ENCODE measurements around the gene GNAT2. TPM values are rescaled to one million over a fixed set of nuclear protein-coding genes. Genes with fewer than 3 reads are reported as not detected.

Gene GNAT2
- total and polyA plus RNA-seq, 9 donors, result 0.13 TPM; not detected in 8

GRCh38 chr1:109627692-109628399, 8.4 kb upstream of the GNAT2 start:
- peaks cover 57% of the 10 kb centered on the region for H3K36me3 ChIP-seq (ENCODE audit: control insufficient read depth, insufficient read depth, low read length)
- H3K27ac ChIP-seq (ENCODE audit: low read length), result no peak overlapping the region
- no peaks in the 10 kb centered on the region for H3K27me3 ChIP-seq (ENCODE audit: control insufficient read depth, insufficient read depth, low read length)
- H3K4me3 ChIP-seq (ENCODE audit: low read length), result no peak overlapping the region
- DNase-seq, result no peak
- peaks cover 57% of the 10 kb centered on the region for H3K4me1 ChIP-seq (ENCODE audit: control insufficient read depth, insufficient read depth, low read length)
- no peaks in the 10 kb centered on the region for H3K9me3 ChIP-seq (replicated peaks; ENCODE audit: control insufficient read depth, low read depth, low read length)
- 88% methylated on average over 22 of the region's 23 CpGs for WGBS (ENCODE audit: insufficient coverage)

- WGBS (ENCODE audit: insufficient coverage), result 93% methylated on average over 12 of the region's 21 CpGs
- H3K36me3 ChIP-seq (ENCODE audit: control insufficient read depth, insufficient read depth, low read length), result peaks cover 56% of the 10 kb centered on the region
These were observed 7.4 kb upstream of the GNAT2 start for GRCh38 chr1:109626682-109627408.

DNA sequence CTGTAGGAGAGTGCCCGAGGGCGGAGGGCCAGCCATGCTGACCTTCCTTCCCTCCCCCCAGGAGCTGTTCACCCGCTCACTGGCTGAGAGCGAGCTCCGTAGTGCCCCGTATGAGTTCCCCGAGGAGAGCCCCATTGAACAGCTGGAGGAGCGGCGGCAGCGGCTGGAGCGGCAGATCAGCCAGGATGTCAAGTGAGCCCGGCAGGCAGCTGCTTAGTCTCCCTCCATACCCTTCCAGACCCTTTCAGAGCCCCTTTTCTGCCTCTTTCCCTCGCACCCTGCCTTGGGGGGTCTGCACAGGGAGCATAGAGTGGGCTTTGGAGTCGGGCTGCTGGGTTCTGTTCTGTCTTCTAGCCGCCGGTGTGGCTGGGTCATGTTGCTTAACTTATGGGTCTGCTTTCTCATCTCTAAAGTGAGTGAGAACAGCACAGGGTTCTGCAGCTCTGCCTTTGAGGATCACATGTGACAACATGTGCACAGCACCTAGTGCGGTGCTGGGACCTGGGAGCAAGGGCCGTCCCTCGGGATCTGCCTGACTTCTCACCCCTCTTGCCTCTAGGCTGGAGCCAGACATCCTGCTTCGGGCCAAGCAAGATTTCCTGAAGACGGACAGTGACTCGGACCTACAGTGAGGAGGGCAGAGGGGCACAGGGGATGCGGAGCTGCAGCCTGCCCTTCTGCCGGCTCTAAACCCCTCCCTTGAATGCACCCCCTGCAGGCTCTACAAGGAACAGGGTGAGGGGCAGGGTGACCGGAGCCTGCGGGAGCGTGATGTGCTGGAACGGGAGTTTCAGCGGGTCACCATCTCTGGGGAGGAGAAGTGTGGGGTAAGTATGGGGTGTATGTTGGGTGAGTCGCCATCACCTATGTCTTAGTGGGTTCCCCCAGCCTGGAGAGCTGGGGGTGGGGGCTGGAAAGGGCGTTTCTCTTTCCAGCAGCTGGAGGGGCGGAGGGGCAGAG, 6.5 kb upstream of the GNAT2 start:
- peak; percentile 58 for DNase-seq
- peaks cover 50% of the 10 kb centered on the region for H3K36me3 ChIP-seq (ENCODE audit: control insufficient read depth, insufficient read depth, low read length)
- WGBS (ENCODE audit: insufficient coverage), result 50% methylated on average over 21 of the region's 32 CpGs

More at GRCh38 chr1:109626682-109627408, 7.4 kb upstream of the GNAT2 start:
- no peak for DNase-seq
- Histone ChIP-seq H3K9me3 (replicated peaks; ENCODE audit: control insufficient read depth, low read depth, low read length) (no peaks in the 10 kb centered on the region), H3K4me1 (ENCODE audit: control insufficient read depth, insufficient read depth, low read length) (peaks cover 57% of the 10 kb centered on the region), H3K27ac (ENCODE audit: low read length) (no peak overlapping the region), H3K4me3 (ENCODE audit: low read length) (no peak overlapping the region), H3K27me3 (ENCODE audit: control insufficient read depth, insufficient read depth, low read length) (no peaks in the 10 kb centered on the region)

DNA sequence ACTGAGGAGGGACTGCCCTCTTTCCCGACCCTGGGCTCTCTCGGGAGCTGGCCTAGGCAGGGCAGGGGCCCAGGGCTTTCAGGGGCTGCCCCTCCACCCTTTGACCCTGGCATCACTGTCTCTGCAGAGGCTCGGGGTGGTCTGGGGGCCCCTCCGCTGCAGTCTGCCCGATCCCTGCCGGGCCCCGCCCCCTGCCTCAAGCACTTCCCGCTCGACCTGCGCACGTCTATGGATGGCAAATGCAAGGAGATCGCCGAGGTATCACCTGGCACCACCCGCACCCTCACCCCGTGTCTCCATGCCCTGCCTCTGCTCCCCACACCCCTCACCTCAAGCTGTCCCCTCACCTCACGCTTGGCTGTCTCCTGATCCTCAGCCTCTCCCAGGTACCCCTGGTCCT, 5.8 kb upstream of the GNAT2 start:
- peaks cover 45% of the 10 kb centered on the region for H3K36me3 ChIP-seq (ENCODE audit: control insufficient read depth, insufficient read depth, low read length)
- 58% methylated on average over 16 of the region's 16 CpGs for WGBS (ENCODE audit: insufficient coverage)
- H3K4me1 ChIP-seq (ENCODE audit: control insufficient read depth, insufficient read depth, low read length), result peaks cover 62% of the 10 kb centered on the region
- H3K27ac ChIP-seq (ENCODE audit: low read length), result peak overlapping the region; percentile 47
- no peaks in the 10 kb centered on the region for H3K9me3 ChIP-seq (replicated peaks; ENCODE audit: control insufficient read depth, low read depth, low read length)
- H3K27me3 ChIP-seq (ENCODE audit: control insufficient read depth, insufficient read depth, low read length), result no peaks in the 10 kb centered on the region
- no peak overlapping the region for H3K4me3 ChIP-seq (ENCODE audit: low read length)
- no peak for DNase-seq

More for the DNA sequence above, 6.5 kb upstream of the GNAT2 start:
- no peaks in the 10 kb centered on the region for H3K9me3 ChIP-seq (replicated peaks; ENCODE audit: control insufficient read depth, low read depth, low read length)
- no peak overlapping the region for H3K4me3 ChIP-seq (ENCODE audit: low read length)
- H3K27ac ChIP-seq (ENCODE audit: low read length), result peak overlapping the region; percentile 47
- H3K27me3 ChIP-seq (ENCODE audit: control insufficient read depth, insufficient read depth, low read length), result no peaks in the 10 kb centered on the region
- peaks cover 57% of the 10 kb centered on the region for H3K4me1 ChIP-seq (ENCODE audit: control insufficient read depth, insufficient read depth, low read length)

- no peaks in the 10 kb centered on the region for H3K9me3 ChIP-seq (replicated peaks; ENCODE audit: control insufficient read depth, low read depth, low read length)
- H3K4me3 ChIP-seq (ENCODE audit: low read length), result no peak overlapping the region
- no peak for DNase-seq
- 48% methylated on average over 10 of the region's 17 CpGs for WGBS (ENCODE audit: insufficient coverage)
- peaks cover 67% of the 10 kb centered on the region for H3K4me1 ChIP-seq (ENCODE audit: control insufficient read depth, insufficient read depth, low read length)
- H3K36me3 ChIP-seq (ENCODE audit: control insufficient read depth, insufficient read depth, low read length), result peaks cover 38% of the 10 kb centered on the region
- no peaks in the 10 kb centered on the region for H3K27me3 ChIP-seq (ENCODE audit: control insufficient read depth, insufficient read depth, low read length)
- H3K27ac ChIP-seq (ENCODE audit: low read length), result peak overlapping the region; percentile 47
These were observed 5.0 kb upstream of the GNAT2 start for GRCh38 chr1:109624201-109625010.

- Histone ChIP-seq H3K27ac (ENCODE audit: low read length) (peak overlapping the region; percentile 49), H3K9me3 (replicated peaks; ENCODE audit: control insufficient read depth, low read depth, low read length) (no peaks in the 10 kb centered on the region), H3K36me3 (ENCODE audit: control insufficient read depth, insufficient read depth, low read length) (peaks cover 30% of the 10 kb centered on the region), H3K4me1 (ENCODE audit: control insufficient read depth, insufficient read depth, low read length) (peaks cover 73% of the 10 kb centered on the region), H3K4me3 (ENCODE audit: low read length) (no peak overlapping the region), H3K27me3 (ENCODE audit: control insufficient read depth, insufficient read depth, low read length) (no peaks in the 10 kb centered on the region)
- 46% methylated on average over 8 of the region's 11 CpGs for WGBS (ENCODE audit: insufficient coverage)
- DNase-seq, result no peak
These were observed 4.3 kb upstream of the GNAT2 start for GRCh38 chr1:109623601-109624161.

- Histone ChIP-seq H3K27me3 (ENCODE audit: control insufficient read depth, insufficient read depth, low read length) (no peaks in the 10 kb centered on the region), H3K4me3 (ENCODE audit: low read length) (no peak overlapping the region), H3K36me3 (ENCODE audit: control insufficient read depth, insufficient read depth, low read length) (peaks cover 22% of the 10 kb centered on the region), H3K4me1 (ENCODE audit: control insufficient read depth, insufficient read depth, low read length) (peaks cover 74% of the 10 kb centered on the region), H3K27ac (ENCODE audit: low read length) (no peak overlapping the region), H3K9me3 (replicated peaks; ENCODE audit: control insufficient read depth, low read depth, low read length) (no peaks in the 10 kb centered on the region)
- WGBS (ENCODE audit: insufficient coverage), result 86% methylated on average over 1 of the region's 3 CpGs
- DNase-seq, result no peak
These were observed 3.5 kb upstream of the GNAT2 start for GRCh38 chr1:109622895-109623294.

- DNase-seq, result no peak
- peaks cover 74% of the 10 kb centered on the region for H3K4me1 ChIP-seq (ENCODE audit: control insufficient read depth, insufficient read depth, low read length)
- no peak overlapping the region for H3K4me3 ChIP-seq (ENCODE audit: low read length)
- H3K9me3 ChIP-seq (replicated peaks; ENCODE audit: control insufficient read depth, low read depth, low read length), result no peaks in the 10 kb centered on the region
- H3K27ac ChIP-seq (ENCODE audit: low read length), result no peak overlapping the region
- peaks cover 17% of the 10 kb centered on the region for H3K36me3 ChIP-seq (ENCODE audit: control insufficient read depth, insufficient read depth, low read length)
- 74% methylated on average over 10 of the region's 11 CpGs for WGBS (ENCODE audit: insufficient coverage)
- H3K27me3 ChIP-seq (ENCODE audit: control insufficient read depth, insufficient read depth, low read length), result no peaks in the 10 kb centered on the region
These were observed 2.9 kb upstream of the GNAT2 start for GRCh38 chr1:109622137-109622892.
